ENCODE measurements around the gene PCDH7.
A peak's percentile ranks its signal among the peaks of the same experiment; 100 is the strongest.

The PCDH7 gene, protein sequence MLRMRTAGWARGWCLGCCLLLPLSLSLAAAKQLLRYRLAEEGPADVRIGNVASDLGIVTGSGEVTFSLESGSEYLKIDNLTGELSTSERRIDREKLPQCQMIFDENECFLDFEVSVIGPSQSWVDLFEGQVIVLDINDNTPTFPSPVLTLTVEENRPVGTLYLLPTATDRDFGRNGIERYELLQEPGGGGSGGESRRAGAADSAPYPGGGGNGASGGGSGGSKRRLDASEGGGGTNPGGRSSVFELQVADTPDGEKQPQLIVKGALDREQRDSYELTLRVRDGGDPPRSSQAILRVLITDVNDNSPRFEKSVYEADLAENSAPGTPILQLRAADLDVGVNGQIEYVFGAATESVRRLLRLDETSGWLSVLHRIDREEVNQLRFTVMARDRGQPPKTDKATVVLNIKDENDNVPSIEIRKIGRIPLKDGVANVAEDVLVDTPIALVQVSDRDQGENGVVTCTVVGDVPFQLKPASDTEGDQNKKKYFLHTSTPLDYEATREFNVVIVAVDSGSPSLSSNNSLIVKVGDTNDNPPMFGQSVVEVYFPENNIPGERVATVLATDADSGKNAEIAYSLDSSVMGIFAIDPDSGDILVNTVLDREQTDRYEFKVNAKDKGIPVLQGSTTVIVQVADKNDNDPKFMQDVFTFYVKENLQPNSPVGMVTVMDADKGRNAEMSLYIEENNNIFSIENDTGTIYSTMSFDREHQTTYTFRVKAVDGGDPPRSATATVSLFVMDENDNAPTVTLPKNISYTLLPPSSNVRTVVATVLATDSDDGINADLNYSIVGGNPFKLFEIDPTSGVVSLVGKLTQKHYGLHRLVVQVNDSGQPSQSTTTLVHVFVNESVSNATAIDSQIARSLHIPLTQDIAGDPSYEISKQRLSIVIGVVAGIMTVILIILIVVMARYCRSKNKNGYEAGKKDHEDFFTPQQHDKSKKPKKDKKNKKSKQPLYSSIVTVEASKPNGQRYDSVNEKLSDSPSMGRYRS (N-terminal part only)

DNA sequence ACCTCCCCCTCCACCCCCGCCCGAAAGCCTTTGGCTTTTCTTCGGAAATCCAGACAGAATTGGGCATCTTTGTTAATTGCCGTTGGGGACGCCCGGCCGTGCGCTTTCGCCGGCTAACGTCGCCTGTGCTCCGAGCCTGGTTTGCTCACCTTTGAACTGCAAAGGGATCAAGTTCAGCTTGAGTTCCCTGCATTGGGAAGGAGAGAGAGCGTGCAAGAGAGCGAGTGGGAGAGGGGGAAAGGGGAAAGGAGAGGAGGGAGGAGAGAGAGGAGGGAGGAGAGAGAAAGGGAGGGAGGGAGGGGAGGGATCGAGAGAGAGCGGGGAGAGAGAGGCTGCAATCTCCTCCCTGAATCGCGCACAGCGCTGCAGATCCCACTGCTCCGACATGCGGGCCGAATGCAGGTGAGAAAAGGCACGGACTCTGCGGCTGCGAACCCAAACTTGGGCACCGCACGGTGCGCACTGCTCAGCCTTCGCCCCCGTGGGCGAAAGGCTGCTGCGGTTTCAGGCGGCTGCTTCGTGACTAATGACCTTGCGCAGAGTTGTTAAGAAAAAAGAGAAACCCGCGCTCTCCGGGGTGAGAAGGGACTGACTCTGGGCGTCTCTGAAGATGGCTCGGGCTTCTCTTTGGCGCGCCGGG, at the start of gene PCDH7:
Gene PCDH7 (plus strand): TSS at position 349 of the 640 bp plus-strand sequence. CDS start 1,054 bp downstream, outside the sequence.
- DNase-seq (ENCODE audit: low spot score), result peak; percentile 25
- TF ChIP-seq, protein P1, sequence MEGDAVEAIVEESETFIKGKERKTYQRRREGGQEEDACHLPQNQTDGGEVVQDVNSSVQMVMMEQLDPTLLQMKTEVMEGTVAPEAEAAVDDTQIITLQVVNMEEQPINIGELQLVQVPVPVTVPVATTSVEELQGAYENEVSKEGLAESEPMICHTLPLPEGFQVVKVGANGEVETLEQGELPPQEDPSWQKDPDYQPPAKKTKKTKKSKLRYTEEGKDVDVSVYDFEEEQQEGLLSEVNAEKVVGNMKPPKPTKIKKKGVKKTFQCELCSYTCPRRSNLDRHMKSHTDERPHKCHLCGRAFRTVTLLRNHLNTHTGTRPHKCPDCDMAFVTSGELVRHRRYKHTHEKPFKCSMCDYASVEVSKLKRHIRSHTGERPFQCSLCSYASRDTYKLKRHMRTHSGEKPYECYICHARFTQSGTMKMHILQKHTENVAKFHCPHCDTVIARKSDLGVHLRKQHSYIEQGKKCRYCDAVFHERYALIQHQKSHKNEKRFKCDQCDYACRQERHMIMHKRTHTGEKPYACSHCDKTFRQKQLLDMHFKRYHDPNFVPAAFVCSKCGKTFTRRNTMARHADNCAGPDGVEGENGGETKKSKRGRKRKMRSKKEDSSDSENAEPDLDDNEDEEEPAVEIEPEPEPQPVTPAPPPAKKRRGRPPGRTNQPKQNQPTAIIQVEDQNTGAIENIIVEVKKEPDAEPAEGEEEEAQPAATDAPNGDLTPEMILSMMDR (IDR thresholded peaks at IDR 0.05; ENCODE audit: extremely low read depth, missing control alignments), result no peak

DNA sequence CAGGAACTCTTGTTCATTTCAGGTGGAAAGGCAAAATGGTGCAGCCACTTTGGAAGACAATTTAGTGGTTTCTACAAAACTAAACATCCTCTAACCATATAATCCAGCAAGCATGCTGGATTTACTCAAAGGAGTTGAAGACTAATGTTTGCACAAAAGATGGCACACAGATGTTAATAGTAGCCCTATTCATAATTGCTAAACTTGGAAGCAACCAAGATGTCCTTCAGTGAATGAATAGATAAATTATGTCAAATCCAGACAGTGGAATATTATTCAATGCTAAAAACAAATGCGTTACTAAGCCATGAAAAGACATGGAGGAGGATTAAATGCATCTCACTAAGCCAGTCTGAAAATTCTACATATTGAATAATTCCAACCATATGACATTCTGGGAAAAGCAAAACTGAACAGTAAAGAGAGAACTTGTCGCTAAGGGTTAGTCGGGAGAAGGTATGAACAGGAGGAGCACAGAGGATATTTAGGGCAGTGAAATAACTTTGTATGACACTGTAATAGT, 48.2 kb upstream of the PCDH7 start:
- TF ChIP-seq, protein P1 (IDR thresholded peaks at IDR 0.05; ENCODE audit: extremely low read depth, missing control alignments), result no peak
- no peak for DNase-seq (ENCODE audit: low spot score)

DNA sequence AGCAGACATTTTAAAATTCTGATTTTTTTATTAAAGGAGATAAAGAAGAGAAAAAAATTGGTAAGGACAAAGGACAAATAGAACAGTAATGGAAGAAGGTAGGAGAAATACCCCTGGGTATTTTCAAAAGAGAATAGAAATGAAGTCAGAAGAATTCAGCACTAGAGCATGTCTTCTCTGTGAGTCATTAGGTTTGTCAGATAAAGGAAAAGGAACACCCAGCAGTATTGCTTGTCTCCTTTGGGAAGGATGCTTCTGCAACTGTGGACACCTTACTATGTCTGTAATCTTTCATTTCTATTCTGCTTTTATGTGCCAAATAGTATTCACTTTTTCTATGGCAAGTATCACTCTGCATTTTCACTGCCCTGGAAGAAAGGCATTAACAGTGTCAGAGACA, 24.0 kb upstream of the PCDH7 start:
- no peak for DNase-seq (ENCODE audit: low spot score)
- TF ChIP-seq, protein P1 (IDR thresholded peaks at IDR 0.05; ENCODE audit: extremely low read depth, missing control alignments), result no peak

DNA sequence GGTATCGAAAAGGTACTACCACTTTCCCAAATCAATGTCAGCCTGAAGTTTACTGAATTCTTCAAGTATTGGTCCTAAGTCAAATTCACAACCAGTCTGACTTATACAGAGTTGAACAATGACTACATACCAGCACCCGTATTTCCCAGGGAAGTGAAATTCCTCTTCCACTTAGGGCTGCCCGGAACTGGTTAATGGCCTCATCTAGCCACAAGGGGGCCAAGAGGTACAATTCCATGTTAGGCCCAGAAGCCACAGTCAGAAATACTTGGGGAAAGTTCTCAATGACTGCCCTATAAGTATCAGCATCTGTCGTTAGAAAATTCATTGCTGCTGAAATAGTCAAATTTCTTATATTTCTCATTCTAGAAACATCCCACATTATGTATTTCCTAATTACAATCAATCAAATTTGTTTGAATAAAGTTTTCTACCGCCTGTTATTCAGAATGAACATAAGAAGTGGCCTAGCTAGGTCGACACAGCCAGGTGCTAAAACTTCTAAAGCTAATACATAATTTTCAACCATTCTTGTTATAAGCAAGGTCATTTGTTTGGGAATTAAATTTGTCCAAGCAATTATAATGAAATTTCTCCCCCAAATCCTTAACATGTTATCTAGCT, 5.6 kb upstream of the PCDH7 start:
- TF ChIP-seq, protein P1 (IDR thresholded peaks at IDR 0.05; ENCODE audit: extremely low read depth, missing control alignments), result peak; percentile 31
- DNase-seq (ENCODE audit: low spot score), result peak; percentile 26

DNA sequence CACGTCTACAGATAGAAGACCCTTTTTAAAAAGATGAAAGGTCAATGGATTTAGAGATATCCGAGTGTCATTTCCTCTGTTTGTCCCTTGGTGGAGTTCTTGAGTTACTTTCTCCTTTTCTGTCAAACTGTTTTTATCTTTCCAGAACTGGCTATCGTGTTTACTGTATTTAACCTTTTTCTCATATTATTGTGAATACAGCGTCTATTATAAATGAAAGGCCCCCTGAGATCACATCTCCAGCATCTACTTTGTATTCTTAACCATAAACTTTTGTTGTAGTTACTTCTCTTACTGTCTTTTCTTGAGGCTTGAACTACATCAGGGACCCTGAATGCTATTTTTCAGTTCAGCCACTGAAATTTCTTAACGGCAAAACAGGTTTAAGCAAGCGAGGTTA, 4.0 kb upstream of the PCDH7 start:
- DNase-seq (ENCODE audit: low spot score), result peak; percentile 43

DNA sequence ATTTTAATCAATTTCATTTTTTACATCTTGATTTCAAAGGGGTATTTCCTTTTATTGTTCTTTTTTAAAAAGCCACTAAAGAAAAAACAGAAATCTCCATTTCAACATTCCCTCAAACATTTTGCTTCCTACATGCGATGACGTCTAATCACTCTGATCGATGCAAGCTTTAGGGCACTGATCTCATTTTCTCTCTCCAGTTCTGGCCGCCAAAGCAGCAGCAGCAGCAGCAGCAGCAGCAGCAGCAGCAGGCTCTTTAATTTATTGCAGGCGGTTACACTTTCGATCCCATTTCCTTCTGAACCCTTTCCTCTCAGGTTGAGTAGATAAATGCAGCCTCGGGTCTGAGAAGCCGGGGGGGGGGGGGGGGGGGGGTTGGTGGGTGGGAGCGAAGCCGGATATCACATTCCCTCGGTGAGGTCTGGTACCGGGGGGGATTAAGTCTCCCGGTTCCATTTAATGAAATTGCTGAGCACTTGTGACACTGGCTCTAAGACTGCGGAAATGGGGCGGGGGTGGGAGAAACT, 3.4 kb upstream of the PCDH7 start:
- TF ChIP-seq, protein P1 (IDR thresholded peaks at IDR 0.05; ENCODE audit: extremely low read depth, missing control alignments), result no peak
- no peak for DNase-seq (ENCODE audit: low spot score)

More for the DNA sequence above, 4.0 kb upstream of the PCDH7 start:
- TF ChIP-seq, protein P1 (IDR thresholded peaks at IDR 0.05; ENCODE audit: extremely low read depth, missing control alignments), result peak; percentile 3
